Right lobe of liver (tissue), 4 donors: Measurements from ENCODE around the gene DNAH2.

Experiments
- CTCF ChIP-seq, 4 donors: fragments of 200-600 bp in 3 of 4; fragments of 450-650 bp in 1 of 4; IDR thresholded peaks; one replicate each; pipeline versions ENCODE4 v1.5.1 to v1.8.0; 2016 to 2022; ENCODE audit warnings: antibody characterized with exemption in 4 of 4, mild to moderate bottlenecking in 2 of 4
- POLR2A ChIP-seq: fragments of 450-650 bp; IDR thresholded peaks from one replicate; pipeline ENCODE4 v1.6.1; 2017; ENCODE audit warnings: antibody characterized with exemption, mild to moderate bottlenecking
- donor health status: DM: no; HTN: no; CAD: no.
- donor health status: DM: no; HTN: no; CAD: no.
- donor health status: DM: no; HTN: yes; CAD: no.

- TF ChIP-seq CTCF (IDR thresholded peaks at IDR 0.05) (no peak), POLR2A (no peak)
Measured at GRCh38 chr17:7745748-7746470, 28.4 kb downstream of the DNAH2 start.
